GM12873 (cell line): ENCODE results near the gene DESI1.

Experiments used
- TF ChIP-seq, protein P1 (sequence below): IDR thresholded peaks from 2 replicates; pipeline ENCODE4 v1.5.1; 2012; ENCODE audit warnings: low read depth, mild to moderate bottlenecking, moderate library complexity, low read length, control low read depth; ENCODE audit not compliant: insufficient read depth; ENCODE audit errors: missing control alignments

Gene DESI1

GRCh38 chr22:41600976-41601375 lies 19.9 kb downstream of the DESI1 start:
- TF ChIP-seq, protein P1, sequence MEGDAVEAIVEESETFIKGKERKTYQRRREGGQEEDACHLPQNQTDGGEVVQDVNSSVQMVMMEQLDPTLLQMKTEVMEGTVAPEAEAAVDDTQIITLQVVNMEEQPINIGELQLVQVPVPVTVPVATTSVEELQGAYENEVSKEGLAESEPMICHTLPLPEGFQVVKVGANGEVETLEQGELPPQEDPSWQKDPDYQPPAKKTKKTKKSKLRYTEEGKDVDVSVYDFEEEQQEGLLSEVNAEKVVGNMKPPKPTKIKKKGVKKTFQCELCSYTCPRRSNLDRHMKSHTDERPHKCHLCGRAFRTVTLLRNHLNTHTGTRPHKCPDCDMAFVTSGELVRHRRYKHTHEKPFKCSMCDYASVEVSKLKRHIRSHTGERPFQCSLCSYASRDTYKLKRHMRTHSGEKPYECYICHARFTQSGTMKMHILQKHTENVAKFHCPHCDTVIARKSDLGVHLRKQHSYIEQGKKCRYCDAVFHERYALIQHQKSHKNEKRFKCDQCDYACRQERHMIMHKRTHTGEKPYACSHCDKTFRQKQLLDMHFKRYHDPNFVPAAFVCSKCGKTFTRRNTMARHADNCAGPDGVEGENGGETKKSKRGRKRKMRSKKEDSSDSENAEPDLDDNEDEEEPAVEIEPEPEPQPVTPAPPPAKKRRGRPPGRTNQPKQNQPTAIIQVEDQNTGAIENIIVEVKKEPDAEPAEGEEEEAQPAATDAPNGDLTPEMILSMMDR: no peak

- TF ChIP-seq, protein P1: no peak
These were observed 21.8 kb downstream of the DESI1 start for GRCh38 chr22:41598891-41599635.

DNA sequence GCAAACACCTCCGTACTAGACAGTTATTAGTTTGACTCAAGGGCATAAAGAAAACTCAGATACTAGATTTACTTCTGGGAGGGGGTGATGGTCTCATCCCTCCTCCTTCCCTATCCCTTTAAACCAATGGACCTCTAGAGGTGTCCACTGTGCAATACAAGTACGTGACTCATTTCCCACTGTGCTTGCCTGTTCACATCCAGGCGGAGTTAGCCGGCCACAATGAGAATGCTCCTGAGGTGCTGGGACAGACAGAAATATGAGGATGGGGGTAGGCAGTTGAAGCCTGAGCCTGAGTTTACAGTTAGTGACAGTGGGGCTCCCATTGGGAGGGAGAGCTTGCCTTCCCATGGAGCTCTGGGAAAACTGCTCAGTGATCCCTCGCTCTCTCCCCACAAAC lies 22.8 kb downstream of the DESI1 start:
- TF ChIP-seq, protein P1: no peak

- TF ChIP-seq, protein P1: no peak
These were observed 23.2 kb downstream of the DESI1 start for GRCh38 chr22:41597635-41597953.

DNA sequence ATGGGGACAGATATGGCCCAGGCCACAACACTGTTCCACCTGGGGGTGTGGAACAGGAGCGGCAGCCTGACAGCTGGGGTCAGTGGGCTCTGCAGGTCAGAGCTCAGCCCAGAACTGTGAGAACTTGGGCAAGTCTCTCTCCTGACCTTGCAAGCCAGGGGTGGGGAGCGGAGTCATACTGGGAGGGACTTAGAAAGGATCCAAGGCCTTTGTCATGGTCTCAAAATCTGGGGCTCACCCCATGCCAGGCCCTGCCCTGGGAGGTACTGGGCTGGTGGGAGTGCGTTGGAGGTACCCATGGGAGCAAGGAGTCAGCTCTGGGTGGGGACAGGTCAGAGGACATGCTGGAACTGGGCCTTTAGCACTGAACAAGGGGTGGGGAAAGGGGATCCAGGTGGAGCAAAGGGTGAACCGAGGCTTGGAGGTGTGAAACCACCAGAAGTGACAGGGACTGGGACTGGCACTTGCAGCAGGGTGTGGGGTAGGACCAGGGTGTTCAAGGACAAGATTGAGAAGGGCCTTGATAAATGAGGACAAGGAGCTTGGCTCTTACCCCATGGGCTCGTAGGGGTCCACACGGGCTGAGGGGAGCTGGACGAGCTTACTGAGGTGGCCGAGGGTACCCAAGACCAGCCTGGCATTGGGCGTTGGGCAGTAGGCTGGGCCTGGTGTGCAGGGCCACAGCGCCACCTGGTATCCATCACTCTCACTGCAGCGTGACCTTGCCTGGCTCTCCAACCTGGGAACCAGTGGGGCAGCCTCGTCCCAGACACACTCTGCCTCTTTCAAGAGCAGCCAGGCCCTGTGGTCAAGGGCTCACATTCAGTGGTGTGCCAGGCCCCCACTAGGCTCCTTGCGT lies 23.8 kb downstream of the DESI1 start:
- TF ChIP-seq, protein P1: peak; percentile 74

DNA sequence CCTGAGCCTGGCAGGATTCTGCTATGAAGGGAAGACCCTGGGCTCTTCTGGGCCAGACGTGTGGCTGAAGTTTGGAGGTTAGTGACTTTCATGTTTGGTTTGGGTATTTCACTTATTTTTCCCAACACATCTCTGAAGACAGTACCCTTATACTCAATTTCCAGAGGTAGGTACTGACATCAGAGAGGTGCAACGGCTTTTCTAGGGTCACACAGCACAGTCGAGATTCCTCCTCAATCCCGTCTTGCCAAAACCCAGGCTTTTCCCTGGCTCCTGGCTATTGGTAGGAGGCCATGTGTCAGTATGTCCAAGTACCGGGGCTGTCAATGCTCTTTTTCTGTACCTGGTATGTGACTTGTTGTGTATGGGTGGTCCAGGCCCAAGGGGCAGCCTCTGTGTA lies 25.1 kb downstream of the DESI1 start:
- TF ChIP-seq, protein P1: no peak

DNA sequence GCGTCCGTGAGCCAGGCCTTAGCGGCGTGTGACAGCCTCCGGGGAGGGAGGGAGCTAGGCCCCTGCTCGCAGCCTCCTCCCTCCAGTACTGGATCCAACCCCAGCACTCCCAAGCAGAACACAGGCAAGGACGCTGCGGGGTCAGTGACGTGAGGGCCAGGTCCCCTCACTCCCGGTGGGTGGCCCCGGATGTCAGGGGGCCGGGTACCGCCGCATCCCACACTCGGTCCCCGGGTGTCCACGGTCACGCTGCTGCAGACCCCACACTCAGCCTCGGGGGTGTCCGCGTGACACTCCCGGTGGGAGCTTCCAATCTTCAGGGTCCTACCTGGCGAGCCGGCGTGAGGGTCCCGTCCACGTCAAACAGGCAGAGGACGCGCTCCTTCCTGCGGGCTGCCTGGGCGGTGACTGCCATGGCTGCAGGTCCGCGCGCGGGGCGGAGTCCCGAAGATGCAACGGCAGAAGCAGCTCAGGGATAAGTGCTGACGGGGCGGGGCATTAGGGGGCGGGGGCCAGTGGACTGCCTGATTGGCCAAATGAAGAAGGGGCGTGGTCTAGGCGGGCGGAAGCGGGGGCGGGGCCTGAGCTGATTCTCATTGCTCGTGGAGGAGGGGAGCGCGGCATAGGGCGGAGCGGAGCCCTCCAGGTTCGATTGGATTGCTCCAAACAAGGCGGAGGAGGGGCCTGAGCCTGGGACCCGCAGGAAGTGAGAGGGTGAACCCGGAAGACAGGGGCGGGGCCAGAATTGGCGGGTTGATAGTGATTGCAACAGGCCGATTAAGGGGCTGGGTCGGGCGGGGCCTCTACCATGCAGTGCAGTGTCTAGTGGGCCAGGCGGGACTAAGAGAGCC lies 31.2 kb downstream of the DESI1 start, which contains the start of gene PMM1:
TSS of gene PMM1 (minus strand) at position 450 of the 851 bp plus-strand sequence. CDS start at position 415, 35 bp downstream.
- TF ChIP-seq, protein P1: no peak
